PC-9 (cell line): ENCODE measurements around the gene MXD4.

Experiments
- CTCF ChIP-seq: fragments of 200-600 bp; sonication (generic); conservative IDR thresholded peaks from 2 replicates; pipeline ENCODE4 v1.6.1; 2017; ENCODE audit warnings: mixed run types, antibody characterized with exemption, mild to moderate bottlenecking, moderate library complexity
- EZH2 ChIP-seq: fragments of 200-600 bp; sonication (generic); IDR thresholded peaks from 2 replicates; pipeline ENCODE4 v1.8.0; 2017; ENCODE audit warnings: antibody characterized with exemption, low read depth

- TF ChIP-seq CTCF, result no peak
- TF ChIP-seq EZH2, result no peak
These were observed 36.0 kb upstream of the MXD4 start for GRCh38 chr4:2297606-2298531.
